CD4-positive, alpha-beta memory T cell (primary cell): Measurements from ENCODE around the gene ITGB2. TPM values are rescaled to one million over a fixed set of nuclear protein-coding genes. Genes with fewer than 3 reads are reported as not detected.
"Not testable (repeated sequence)": the region's sequence is repeated elsewhere in the genome, so short reads cannot be mapped to it uniquely, and the experiment has no call there.

Experiments
- CTCF ChIA-PET: fragments of 350-600 bp; sonication (Branson Sonifier 250); formaldehyde crosslinking; loops from one replicate; lab custom pipeline; 2021; ENCODE audit warnings: inconsistent platforms; ENCODE audit not compliant: partially characterized antibody; lab: Charles Lee
- POLR2A ChIA-PET: fragments of 350-600 bp; sonication (Branson Sonifier 250); formaldehyde crosslinking; loops from one replicate; lab custom pipeline; 2021; ENCODE audit not compliant: partially characterized antibody; lab: Charles Lee
- DNase-seq, 5 donors: peaks; one replicate each; pipeline versions ENCODE4 v3.0.0 to v3.0.0-alpha.2; 2020 to 2022; ENCODE audit warnings: mixed read lengths in 1 of 5
- H3K27ac ChIP-seq: one replicate; pipeline ENCODE4 v1.7.0; 2013; ENCODE audit warnings: low read depth, low read length
- H3K27me3 ChIP-seq: 2 replicates; pipeline ENCODE4 v1.7.0; 2013; ENCODE audit warnings: mild to moderate bottlenecking, low read length, moderate library complexity; ENCODE audit not compliant: insufficient read depth
- H3K36me3 ChIP-seq: 2 replicates; pipeline ENCODE4 v1.7.0; 2013; ENCODE audit warnings: mild to moderate bottlenecking, low read length, moderate library complexity; ENCODE audit not compliant: insufficient read depth
- H3K4me1 ChIP-seq: 2 replicates; pipeline ENCODE4 v1.7.0; 2013; ENCODE audit warnings: mild to moderate bottlenecking, low read length, moderate library complexity; ENCODE audit not compliant: insufficient read depth
- H3K4me3 ChIP-seq, 2 donors: one replicate each; pipeline ENCODE4 v1.7.0; 2013; ENCODE audit warnings: low read length in 2 of 2, mild to moderate bottlenecking in 1 of 2
- H3K9me3 ChIP-seq, 2 donors: one replicate each; pipeline ENCODE4 v1.7.0; 2013; ENCODE audit warnings: low read length in 2 of 2, control low read depth in 1 of 2; ENCODE audit not compliant: control insufficient read depth in 1 of 2
- H3K27ac Mint-ChIP-seq, 7 donors: one replicate each; pipeline ENCODE4 v1.8.0; 2020 to 2021; ENCODE audit warnings: mixed read lengths in 7 of 7, mild to moderate bottlenecking in 6 of 7, inconsistent platforms in 3 of 7, moderate library complexity in 3 of 7
- H3K27me3 Mint-ChIP-seq, 2 donors: one replicate each; pipeline ENCODE4 v1.8.0; 2020 to 2021; ENCODE audit warnings: mixed read lengths in 2 of 2
- H3K36me3 Mint-ChIP-seq, 2 donors: one replicate each; pipeline ENCODE4 v1.8.0; 2020 to 2021; ENCODE audit warnings: mixed read lengths in 2 of 2, inconsistent platforms in 1 of 2, mild to moderate bottlenecking in 1 of 2
- H3K4me1 Mint-ChIP-seq, 4 donors: one replicate each; pipeline ENCODE4 v1.8.0; 2020 to 2021; ENCODE audit warnings: mixed read lengths in 4 of 4, mild to moderate bottlenecking in 1 of 4
- H3K4me3 Mint-ChIP-seq, 8 donors: one replicate each; pipeline ENCODE4 v1.8.0; 2020 to 2021; ENCODE audit warnings: mixed read lengths in 8 of 8, mild to moderate bottlenecking in 7 of 8, moderate library complexity in 6 of 8, inconsistent platforms in 3 of 8
- H3K9me3 Mint-ChIP-seq, 8 donors: one replicate each; pipeline ENCODE4 v1.8.0; 2020 to 2021; ENCODE audit warnings: mixed read lengths in 8 of 8, mild to moderate bottlenecking in 5 of 8, inconsistent platforms in 3 of 8, moderate library complexity in 1 of 8
- intact Hi-C: fragments of 100-400 bp; cut with micrococcal nuclease; formaldehyde crosslinking; loops from one replicate; pipeline ENCODE4 v1.15.1; 2023
- polyA plus RNA-seq, 2 donors: library from polyadenylated mRNA; unstranded; fragments of 300-500 nt; fragmentation: Illumina TruSeq; gene quantifications; one replicate each; pipeline ENCODE4 v1.2.3, GENCODE V29; 2021
- total RNA-seq, 2 experiments: library from RNA; stranded (reverse); gene quantifications; one replicate each; pipeline ENCODE4 v1.2.3, GENCODE V29; 2021

The ITGB2 gene
- total and polyA plus RNA-seq, 4 experiments from 2014 or later: 278 to 575 (median 414) TPM

DNA sequence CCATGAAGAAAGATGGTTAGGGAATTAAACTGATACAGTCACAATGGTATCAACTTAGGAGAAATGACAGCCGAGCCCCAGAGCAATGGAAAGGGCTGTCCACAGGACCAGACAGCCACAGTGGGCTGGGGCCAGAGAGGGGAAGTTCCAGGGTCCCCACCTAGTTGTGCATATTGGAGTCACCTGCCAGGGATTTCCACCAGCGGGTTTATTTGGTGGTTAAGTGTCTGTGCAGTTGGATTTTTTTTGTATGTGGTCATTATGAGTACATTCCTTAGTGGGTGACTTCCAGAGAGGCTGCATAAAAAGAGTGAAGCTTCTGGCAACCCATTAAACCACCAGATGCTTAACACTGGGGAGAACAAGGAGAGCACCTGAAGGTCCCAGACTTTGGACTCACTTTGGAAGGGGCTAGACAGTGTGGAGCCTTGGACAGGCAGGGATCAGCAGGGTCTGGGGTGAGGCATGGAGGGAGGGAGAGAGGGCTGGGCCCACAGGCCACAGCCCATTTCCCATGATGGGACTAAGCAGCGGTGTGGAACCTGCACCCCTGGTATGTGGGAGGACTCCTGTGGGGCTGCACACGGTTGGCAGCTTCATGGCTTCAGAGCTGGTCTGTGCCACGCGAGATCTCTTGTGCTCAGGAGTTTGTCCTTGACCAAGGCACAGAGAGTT is 39.4 kb downstream of the ITGB2 start:
- no peaks in the 10 kb centered on the region for H3K27me3 Mint-ChIP-seq
- Histone ChIP-seq H3K27me3 (no peaks in the 10 kb centered on the region), H3K4me1 (peaks cover 27% of the 10 kb centered on the region), H3K9me3 (no peaks in the 10 kb centered on the region), H3K4me3 (no peak overlapping the region), H3K27ac (peak overlapping the region; percentile 20), H3K36me3 (peaks cover 5% of the 10 kb centered on the region)
- H3K4me1 Mint-ChIP-seq: peaks cover 17 to 31% (median 23%) of the 10 kb centered on the region in 4 donors
- peak overlapping the region in 4 of 8 donors; percentile 6 to 45 (median 26) for H3K4me3 Mint-ChIP-seq
- H3K9me3 Mint-ChIP-seq: no peaks in the 10 kb centered on the region
- ChIA-PET CTCF (interaction anchor here (1.0 to 3.4 kb wide), 6 partner anchors 11 to 80 kb away, joined by 3 to 14 read pairs (median 12); partner anchors contain the start of gene UBE2G2), POLR2A (interaction anchor here (0.6 to 4.7 kb wide), 6 partner anchors 8 to 64 kb away, joined by 3 to 35 read pairs (median 4); partner anchors contain the start of gene PTTG1IP)
- intact Hi-C loops: no loop called here
- peak overlapping the region; percentile 9 to 88 (median 76) for H3K27ac Mint-ChIP-seq
- H3K36me3 Mint-ChIP-seq: peaks cover 5 to 13% of the 10 kb centered on the region in 2 donors
- peak in 1 of 5 donors; percentile 79 for DNase-seq

DNA sequence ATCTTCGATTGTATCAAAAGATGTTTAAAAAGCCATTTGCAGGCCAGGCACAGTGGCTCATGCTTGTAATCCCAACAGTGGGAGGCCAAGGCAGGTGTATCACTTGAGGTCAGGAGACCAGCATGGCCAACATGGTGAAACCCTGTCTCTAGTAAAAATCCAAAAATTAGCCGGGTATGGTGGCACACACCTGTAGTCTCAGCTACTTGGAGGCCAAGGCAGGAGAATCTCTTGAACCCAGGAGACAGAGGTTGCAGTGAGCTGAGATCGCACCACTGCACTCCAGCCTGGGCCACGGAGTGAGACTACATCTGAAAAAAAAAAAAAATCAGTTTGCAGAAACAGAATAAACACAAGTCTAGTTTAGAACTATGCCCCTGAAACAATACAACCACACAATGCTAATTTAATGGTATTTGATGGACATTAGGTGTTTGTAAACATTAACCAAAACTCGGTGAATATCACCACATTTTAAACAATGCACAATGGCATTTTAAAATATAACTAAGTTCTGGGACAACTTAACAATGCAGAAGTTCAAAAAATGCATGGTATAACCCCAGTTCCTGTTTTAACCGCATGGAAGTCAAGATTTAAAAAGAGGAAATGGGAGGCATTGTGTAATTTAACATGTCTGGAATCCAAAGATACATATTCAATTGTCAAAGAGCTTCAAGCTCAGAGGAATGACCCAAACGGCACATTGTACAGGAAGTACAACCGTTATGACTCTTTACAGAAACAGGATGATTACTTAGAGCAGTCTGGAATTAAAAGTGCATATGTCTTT is 40.1 kb downstream of the ITGB2 start:
- POLR2A ChIA-PET: interaction anchor here (1.0 to 4.7 kb wide), 3 partner anchors 7 to 53 kb away, joined by 3 to 35 read pairs (median 4); partner anchors contain the start of gene PTTG1IP
- Mint-ChIP-seq H3K27ac (peak overlapping the region in 4 of 7 donors; percentile 53 to 88 (median 78)), H3K4me1 (peaks cover 19 to 36% (median 26%) of the 10 kb centered on the region in 4 donors), H3K36me3 (peaks cover 0 to 6% of the 10 kb centered on the region in 2 donors), H3K9me3 (no peaks in the 10 kb centered on the region), H3K4me3 (peak overlapping the region in 3 of 8 donors; percentile 1 to 31 (median 6)), H3K27me3 (no peaks in the 10 kb centered on the region)
- no peak for DNase-seq
- Histone ChIP-seq H3K27me3 (no peaks in the 10 kb centered on the region), H3K9me3 (no peaks in the 10 kb centered on the region), H3K4me3 (no peak overlapping the region), H3K27ac (no peak overlapping the region), H3K4me1 (peaks cover 32% of the 10 kb centered on the region), H3K36me3 (no peaks in the 10 kb centered on the region)
- CTCF ChIA-PET: interaction anchor here (1.0 to 3.4 kb wide), 5 partner anchors 12 to 80 kb away, joined by 3 to 13 read pairs (median 4); partner anchors contain the start of gene UBE2G2
- intact Hi-C loops: no loop called here

DNA sequence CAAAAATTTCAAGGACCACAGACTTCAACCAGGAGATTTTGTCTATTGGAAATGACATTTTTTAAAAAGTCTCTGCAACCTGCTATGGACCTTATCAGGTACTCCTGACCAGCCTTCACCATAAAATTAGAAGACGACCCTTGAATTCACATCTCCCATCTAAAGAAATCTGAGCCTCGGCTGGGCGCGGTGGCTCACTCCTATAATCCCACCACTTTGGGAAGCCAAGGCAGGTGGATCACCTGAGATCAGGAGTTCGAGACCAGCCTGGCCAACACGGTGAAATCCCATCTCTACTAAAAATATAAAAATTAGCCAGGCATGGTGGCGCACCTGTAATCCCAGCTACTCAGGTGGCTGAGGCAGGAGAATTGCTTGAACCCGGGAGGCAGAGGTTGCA is 41.5 kb downstream of the ITGB2 start:
- H3K27ac ChIP-seq, DNase-seq, H3K27ac Mint-ChIP-seq, H3K4me3 ChIP-seq, H3K27me3 ChIP-seq, H3K36me3 Mint-ChIP-seq, H3K9me3 Mint-ChIP-seq, H3K36me3 ChIP-seq, H3K4me3 Mint-ChIP-seq, intact Hi-C loops, H3K9me3 ChIP-seq, H3K27me3 Mint-ChIP-seq: not testable (repeated sequence)
- CTCF ChIA-PET: interaction anchor here (0.9 to 8.5 kb wide), 4 partner anchors 32 to 137 kb away, joined by 3 to 82 read pairs (median 8); partner anchors contain the start of gene UBE2G2
- H3K4me1 Mint-ChIP-seq: peaks cover 24 to 46% (median 35%) of the 10 kb centered on the region in 4 donors
- POLR2A ChIA-PET: interaction anchor here (0.6 to 1.3 kb wide), 4 partner anchors 13 to 86 kb away, joined by 3 to 4 read pairs (median 3); no protein-coding TSS in a partner anchor
- H3K4me1 ChIP-seq: peaks cover 42% of the 10 kb centered on the region

DNA sequence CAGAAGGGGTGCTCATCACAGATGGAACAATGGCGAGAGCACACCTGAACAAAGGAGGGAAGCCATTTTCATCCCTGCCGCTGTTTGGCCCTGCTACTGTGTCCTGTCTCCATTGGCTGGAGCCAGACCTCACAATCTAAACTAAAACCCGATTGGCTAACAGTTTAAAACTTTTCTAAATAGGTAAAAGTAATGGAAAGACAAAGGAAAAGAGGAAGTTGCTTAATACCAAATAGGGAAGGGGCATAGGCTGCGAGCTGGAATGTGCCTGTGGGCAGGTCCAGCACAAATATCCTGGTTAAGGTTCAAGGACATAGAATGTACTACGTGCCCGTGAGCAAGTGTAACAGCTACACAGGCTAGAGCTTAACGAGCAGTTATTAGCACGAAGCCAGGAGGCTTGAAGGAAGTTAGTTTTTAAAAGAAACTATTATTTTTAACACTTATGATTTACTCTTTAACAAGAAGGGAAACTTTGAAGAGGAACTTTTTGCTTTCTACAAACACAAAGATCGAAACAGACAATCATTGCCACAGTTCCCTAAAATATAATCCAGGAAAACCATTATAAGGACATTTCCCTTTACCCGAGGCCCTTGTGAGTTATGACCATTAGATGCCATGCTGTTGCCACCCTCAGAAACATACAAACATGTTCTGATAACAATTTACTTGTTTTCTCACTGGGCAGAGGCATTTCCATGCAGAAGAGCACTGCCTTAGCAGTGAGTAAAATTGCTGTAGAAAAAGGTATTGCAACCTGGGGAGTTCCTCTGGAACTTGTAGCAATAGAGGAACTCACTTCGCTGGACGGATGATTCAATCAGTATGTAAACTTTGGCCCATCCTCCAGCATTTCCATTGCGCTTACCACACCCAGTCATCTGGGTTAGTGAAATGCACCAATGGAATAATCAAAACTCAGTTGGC is 42.4 kb downstream of the ITGB2 start:
- Histone ChIP-seq H3K4me3 (no peak overlapping the region), H3K36me3 (no peaks in the 10 kb centered on the region), H3K9me3 (no peaks in the 10 kb centered on the region), H3K27me3 (no peaks in the 10 kb centered on the region), H3K27ac (no peak overlapping the region), H3K4me1 (peaks cover 42% of the 10 kb centered on the region)
- Mint-ChIP-seq H3K27ac (no peak overlapping the region), H3K9me3 (peaks cover 0 to 2% (median 0%) of the 10 kb centered on the region in 8 donors), H3K4me1 (peaks cover 24 to 46% (median 35%) of the 10 kb centered on the region in 4 donors), H3K27me3 (no peaks in the 10 kb centered on the region), H3K4me3 (no peak overlapping the region), H3K36me3 (peaks cover 0 to 5% of the 10 kb centered on the region in 2 donors)
- ChIA-PET CTCF (interaction anchor here (1.0 to 8.5 kb wide), 3 partner anchors 55 to 79 kb away, joined by 3 to 82 read pairs (median 13); partner anchors contain the start of gene UBE2G2), POLR2A (interaction anchor here (1.2 kb wide), 2 partner anchors 19 to 21 kb away, joined by 3 read pairs; no protein-coding TSS in a partner anchor)
- no peak for DNase-seq
- intact Hi-C loops: no loop called here

DNA sequence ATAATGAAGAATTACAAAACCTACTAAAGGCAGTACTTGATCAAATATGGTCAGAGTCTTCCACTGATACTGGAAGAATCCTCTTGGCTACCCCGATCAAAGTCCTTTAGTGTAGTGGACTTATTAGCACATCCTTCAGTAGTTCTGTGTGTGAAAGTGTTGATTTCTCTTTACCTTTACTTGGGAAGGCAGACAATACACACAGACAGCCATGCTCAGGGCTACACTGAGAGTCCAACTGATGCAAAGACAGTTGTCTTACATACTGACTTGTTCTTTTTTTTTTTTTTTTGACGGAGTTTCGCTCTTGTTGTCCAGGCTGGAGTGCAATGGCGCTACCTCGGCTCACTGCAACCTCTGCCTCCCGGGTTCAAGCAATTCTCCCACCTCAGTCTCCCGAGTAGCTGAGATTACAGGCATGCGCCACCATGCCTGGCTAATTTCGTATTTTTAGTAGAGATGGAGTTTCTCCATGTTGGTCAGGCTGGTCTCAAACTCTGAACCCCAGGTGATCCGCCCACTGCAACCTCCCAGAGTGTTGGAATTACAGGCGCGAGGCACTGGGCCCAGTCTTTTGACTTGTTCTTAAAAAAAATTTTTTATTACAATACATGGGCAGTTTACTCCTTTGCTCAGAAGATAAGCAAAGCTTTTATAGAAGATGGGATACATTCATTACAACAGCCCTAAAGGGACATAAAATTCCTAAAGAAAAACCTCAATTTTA is 43.7 kb downstream of the ITGB2 start:
- Histone ChIP-seq H3K27ac (no peak overlapping the region), H3K4me1 (peaks cover 43% of the 10 kb centered on the region), H3K4me3 (no peak overlapping the region), H3K9me3 (no peaks in the 10 kb centered on the region), H3K27me3 (no peaks in the 10 kb centered on the region), H3K36me3 (no peaks in the 10 kb centered on the region)
- ChIA-PET CTCF (interaction anchor here (1.0 to 8.5 kb wide), 6 partner anchors 12 to 83 kb away, joined by 3 to 82 read pairs (median 6); partner anchors contain the start of gene UBE2G2), POLR2A (interaction anchor here (0.6 to 6.2 kb wide), 5 partner anchors 20 to 63 kb away, joined by 3 to 173 read pairs (median 24); partner anchors contain the start of gene SLX9)
- no peak for DNase-seq
- H3K4me1 Mint-ChIP-seq: peaks cover 24 to 43% (median 35%) of the 10 kb centered on the region in 4 donors
- intact Hi-C loops: no loop called here
- no peak overlapping the region for H3K4me3 Mint-ChIP-seq
- peaks cover 0 to 2% (median 0%) of the 10 kb centered on the region in 8 donors for H3K9me3 Mint-ChIP-seq
- H3K27ac Mint-ChIP-seq: peak overlapping the region in 2 of 7 donors; percentile 35 to 64
- no peaks in the 10 kb centered on the region for H3K27me3 Mint-ChIP-seq
- H3K36me3 Mint-ChIP-seq: peaks cover 0 to 11% of the 10 kb centered on the region in 2 donors
